ENCODE measurements around the gene LIPA.

The LIPA gene

DNA sequence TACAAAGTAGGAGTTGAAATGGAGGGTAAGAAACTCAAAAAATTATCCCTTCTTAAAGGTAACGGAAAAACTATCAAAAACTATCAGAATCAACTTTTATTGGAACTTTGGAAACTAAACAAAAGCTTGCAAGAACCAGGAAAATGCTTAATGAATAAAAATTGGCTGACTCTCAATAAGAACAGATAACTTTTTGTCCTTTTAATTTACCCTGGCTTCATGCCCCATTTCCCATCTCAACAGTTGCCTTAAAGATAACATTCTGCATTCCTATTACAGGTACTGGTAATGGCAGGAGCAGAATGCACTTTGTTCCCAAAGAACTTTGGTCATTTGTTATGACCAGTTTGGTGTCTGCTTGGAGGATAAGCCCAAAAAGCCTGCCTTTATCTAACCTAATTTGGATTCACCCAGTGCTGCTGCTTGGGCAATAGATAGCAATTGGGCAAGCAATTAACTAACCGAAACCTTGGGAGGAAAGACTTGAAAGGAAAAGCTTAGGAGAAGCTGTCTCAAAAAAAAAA lies 62.3 kb downstream of the LIPA start:
- TF ChIP-seq ZBTB7A (IDR thresholded peaks at IDR 0.05; ENCODE audit: low read depth), result no peak
- TF ChIP-seq EP300 (IDR thresholded peaks at IDR 0.05; ENCODE audit: borderline replicate concordance), result no peak
- no peak for TF ChIP-seq RAD21 (IDR thresholded peaks at IDR 0.05; ENCODE audit: low read depth)
- TF ChIP-seq EGR1 (IDR thresholded peaks at IDR 0.05), result no peak
- TF ChIP-seq, protein P1, sequence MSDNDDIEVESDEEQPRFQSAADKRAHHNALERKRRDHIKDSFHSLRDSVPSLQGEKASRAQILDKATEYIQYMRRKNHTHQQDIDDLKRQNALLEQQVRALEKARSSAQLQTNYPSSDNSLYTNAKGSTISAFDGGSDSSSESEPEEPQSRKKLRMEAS (IDR thresholded peaks at IDR 0.05), result no peak
- TF ChIP-seq FOXM1 (IDR thresholded peaks at IDR 0.05; ENCODE audit: borderline replicate concordance, low read depth), result no peak
- TF ChIP-seq, protein P2, sequence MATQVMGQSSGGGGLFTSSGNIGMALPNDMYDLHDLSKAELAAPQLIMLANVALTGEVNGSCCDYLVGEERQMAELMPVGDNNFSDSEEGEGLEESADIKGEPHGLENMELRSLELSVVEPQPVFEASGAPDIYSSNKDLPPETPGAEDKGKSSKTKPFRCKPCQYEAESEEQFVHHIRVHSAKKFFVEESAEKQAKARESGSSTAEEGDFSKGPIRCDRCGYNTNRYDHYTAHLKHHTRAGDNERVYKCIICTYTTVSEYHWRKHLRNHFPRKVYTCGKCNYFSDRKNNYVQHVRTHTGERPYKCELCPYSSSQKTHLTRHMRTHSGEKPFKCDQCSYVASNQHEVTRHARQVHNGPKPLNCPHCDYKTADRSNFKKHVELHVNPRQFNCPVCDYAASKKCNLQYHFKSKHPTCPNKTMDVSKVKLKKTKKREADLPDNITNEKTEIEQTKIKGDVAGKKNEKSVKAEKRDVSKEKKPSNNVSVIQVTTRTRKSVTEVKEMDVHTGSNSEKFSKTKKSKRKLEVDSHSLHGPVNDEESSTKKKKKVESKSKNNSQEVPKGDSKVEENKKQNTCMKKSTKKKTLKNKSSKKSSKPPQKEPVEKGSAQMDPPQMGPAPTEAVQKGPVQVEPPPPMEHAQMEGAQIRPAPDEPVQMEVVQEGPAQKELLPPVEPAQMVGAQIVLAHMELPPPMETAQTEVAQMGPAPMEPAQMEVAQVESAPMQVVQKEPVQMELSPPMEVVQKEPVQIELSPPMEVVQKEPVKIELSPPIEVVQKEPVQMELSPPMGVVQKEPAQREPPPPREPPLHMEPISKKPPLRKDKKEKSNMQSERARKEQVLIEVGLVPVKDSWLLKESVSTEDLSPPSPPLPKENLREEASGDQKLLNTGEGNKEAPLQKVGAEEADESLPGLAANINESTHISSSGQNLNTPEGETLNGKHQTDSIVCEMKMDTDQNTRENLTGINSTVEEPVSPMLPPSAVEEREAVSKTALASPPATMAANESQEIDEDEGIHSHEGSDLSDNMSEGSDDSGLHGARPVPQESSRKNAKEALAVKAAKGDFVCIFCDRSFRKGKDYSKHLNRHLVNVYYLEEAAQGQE (IDR thresholded peaks at IDR 0.05; ENCODE audit: low read depth), result no peak
- TF ChIP-seq, protein P3, sequence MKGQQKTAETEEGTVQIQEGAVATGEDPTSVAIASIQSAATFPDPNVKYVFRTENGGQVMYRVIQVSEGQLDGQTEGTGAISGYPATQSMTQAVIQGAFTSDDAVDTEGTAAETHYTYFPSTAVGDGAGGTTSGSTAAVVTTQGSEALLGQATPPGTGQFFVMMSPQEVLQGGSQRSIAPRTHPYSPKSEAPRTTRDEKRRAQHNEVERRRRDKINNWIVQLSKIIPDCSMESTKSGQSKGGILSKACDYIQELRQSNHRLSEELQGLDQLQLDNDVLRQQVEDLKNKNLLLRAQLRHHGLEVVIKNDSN (IDR thresholded peaks at IDR 0.05), result no peak
- no peak for TF ChIP-seq CEBPB (IDR thresholded peaks at IDR 0.05)
- no peak for TF ChIP-seq TAF1 (IDR thresholded peaks at IDR 0.05; ENCODE audit: low read depth)
- TF ChIP-seq TEAD4 (IDR thresholded peaks at IDR 0.05), result no peak
- no peak for TF ChIP-seq TCF12 (IDR thresholded peaks at IDR 0.05; ENCODE audit: low read depth)
- TF ChIP-seq YY1 (IDR thresholded peaks at IDR 0.05; ENCODE audit: low read depth), result no peak
- no peak for TF ChIP-seq CREB1 (IDR thresholded peaks at IDR 0.05; ENCODE audit: low read depth)
- TF ChIP-seq NFIC (IDR thresholded peaks at IDR 0.05), result no peak

DNA sequence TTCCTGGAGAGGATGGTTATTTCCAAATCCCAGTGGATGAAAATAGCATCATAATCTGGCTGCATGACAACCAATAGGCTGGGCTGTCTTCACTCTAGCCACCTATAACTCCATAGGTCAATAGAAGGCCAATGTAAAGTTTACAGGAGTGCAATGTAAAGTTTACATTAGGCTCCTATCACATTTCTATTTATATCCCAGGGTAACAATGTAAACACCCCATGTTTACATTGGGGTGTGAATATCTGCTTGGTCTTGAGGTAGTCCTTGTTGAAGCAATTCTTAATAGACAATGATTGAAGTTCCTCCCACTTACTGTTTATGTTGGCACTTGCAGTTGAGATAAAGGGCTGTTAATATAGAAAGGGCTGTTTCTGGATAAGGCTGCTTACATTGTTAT lies 65.9 kb downstream of the LIPA start:
- TF ChIP-seq FOXM1 (IDR thresholded peaks at IDR 0.05; ENCODE audit: borderline replicate concordance, low read depth) (no peak), RAD21 (IDR thresholded peaks at IDR 0.05; ENCODE audit: low read depth) (no peak), NFIC (IDR thresholded peaks at IDR 0.05) (no peak), ZBTB7A (IDR thresholded peaks at IDR 0.05; ENCODE audit: low read depth) (no peak), EGR1 (IDR thresholded peaks at IDR 0.05) (no peak), CREB1 (IDR thresholded peaks at IDR 0.05; ENCODE audit: low read depth) (no peak), TEAD4 (IDR thresholded peaks at IDR 0.05) (no peak)
- TF ChIP-seq, protein P3 (IDR thresholded peaks at IDR 0.05), result no peak

DNA sequence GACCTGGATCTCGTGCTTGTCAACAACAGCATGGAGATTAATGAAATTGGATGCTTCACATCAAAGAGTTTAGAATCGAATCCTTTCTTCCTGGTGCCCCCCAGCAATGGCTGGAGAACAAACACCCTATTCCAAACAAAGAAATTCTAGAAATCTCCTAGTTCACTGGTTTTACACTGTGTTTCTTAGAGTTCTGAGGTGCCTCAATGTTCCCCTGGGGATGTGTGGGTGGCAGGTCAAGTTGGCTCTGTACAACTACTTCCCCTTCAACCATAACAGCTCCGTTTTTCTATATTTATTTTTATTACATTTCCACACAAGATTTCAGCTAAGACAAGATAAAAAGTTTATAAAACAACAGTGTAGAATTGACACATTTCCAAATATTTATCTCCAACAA lies 66.9 kb downstream of the LIPA start:
- TF ChIP-seq CEBPB (IDR thresholded peaks at IDR 0.05) (no peak), NFIC (IDR thresholded peaks at IDR 0.05) (no peak), RAD21 (IDR thresholded peaks at IDR 0.05; ENCODE audit: low read depth) (no peak), YY1 (IDR thresholded peaks at IDR 0.05; ENCODE audit: low read depth) (no peak), FOXM1 (IDR thresholded peaks at IDR 0.05; ENCODE audit: borderline replicate concordance, low read depth) (no peak), ZBTB7A (IDR thresholded peaks at IDR 0.05; ENCODE audit: low read depth) (no peak), EGR1 (IDR thresholded peaks at IDR 0.05) (no peak)
- TF ChIP-seq, protein P3 (IDR thresholded peaks at IDR 0.05), result no peak
- TF ChIP-seq, protein P2 (IDR thresholded peaks at IDR 0.05; ENCODE audit: low read depth), result no peak

DNA sequence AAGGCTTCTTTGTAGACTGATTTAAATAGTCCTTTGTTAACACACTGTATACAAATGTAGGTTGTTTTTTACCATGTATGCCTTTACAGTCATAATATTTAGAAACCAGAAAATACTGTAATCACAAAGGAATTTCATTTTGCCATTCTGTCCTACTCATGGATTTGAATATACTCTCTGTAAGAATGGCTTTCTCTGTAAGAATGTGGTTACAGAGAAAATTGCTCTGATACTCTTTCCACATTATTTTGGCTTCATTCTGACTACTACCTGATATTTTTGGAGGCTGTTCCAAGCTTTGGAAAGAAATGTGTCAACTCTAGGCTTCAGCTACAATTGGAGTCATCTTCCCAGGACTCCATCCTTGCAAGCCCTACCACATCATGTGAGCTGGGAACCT lies 68.0 kb downstream of the LIPA start:
- no peak for TF ChIP-seq EP300 (IDR thresholded peaks at IDR 0.05; ENCODE audit: borderline replicate concordance)
- TF ChIP-seq RAD21 (IDR thresholded peaks at IDR 0.05; ENCODE audit: low read depth), result no peak
- TF ChIP-seq, protein P1 (IDR thresholded peaks at IDR 0.05), result no peak
- TF ChIP-seq, protein P2 (IDR thresholded peaks at IDR 0.05; ENCODE audit: low read depth), result no peak
- no peak for TF ChIP-seq NFIC (IDR thresholded peaks at IDR 0.05)
- no peak for TF ChIP-seq CEBPB (IDR thresholded peaks at IDR 0.05)
- TF ChIP-seq, protein P3 (IDR thresholded peaks at IDR 0.05), result no peak
- no peak for TF ChIP-seq EGR1 (IDR thresholded peaks at IDR 0.05)
